Measurements from ENCODE around the gene SLC26A1.

GRCh38 chr4:955931-956381, 37.2 kb downstream of the SLC26A1 start:
- no peak for TF ChIP-seq EZH2 (IDR thresholded peaks at IDR 0.05; ENCODE audit: insufficient read depth, poor library complexity, severe bottlenecking)
- TF ChIP-seq EZH2phosphoT487 (IDR thresholded peaks at IDR 0.05; ENCODE audit: insufficient read depth, low read depth) = no peak
